ENCODE data around the gene ZNF469.

Gene ZNF469

GRCh38 chr16:88367560-88367959, 15.2 kb upstream of the ZNF469 start:
- no peak for TF ChIP-seq CTCF (IDR thresholded peaks at IDR 0.05; ENCODE audit: unreplicated experiment in 3 of 3)
- Mint-ChIP-seq H3K4me1 (no peaks in the 10 kb centered on the region), H3K36me3 (ENCODE audit: low read depth) (no peaks in the 10 kb centered on the region), H3K4me3 (no peak overlapping the region), H3K27me3 (ENCODE audit: low read depth) (peaks cover 2% of the 10 kb centered on the region), H3K27ac (no peak overlapping the region), H3K9me3 (peaks cover 11% of the 10 kb centered on the region)

- Mint-ChIP-seq H3K27ac (no peak overlapping the region), H3K36me3 (ENCODE audit: low read depth) (no peaks in the 10 kb centered on the region), H3K4me3 (no peak overlapping the region), H3K4me1 (no peaks in the 10 kb centered on the region), H3K27me3 (ENCODE audit: low read depth) (no peaks in the 10 kb centered on the region), H3K9me3 (peaks cover 7% of the 10 kb centered on the region)
- TF ChIP-seq CTCF (IDR thresholded peaks at IDR 0.05; ENCODE audit: unreplicated experiment in 3 of 3) = no peak
These were observed 14.7 kb upstream of the ZNF469 start for GRCh38 chr16:88368036-88368435.

GRCh38 chr16:88368994-88369393, 13.8 kb upstream of the ZNF469 start:
- H3K27me3 Mint-ChIP-seq (ENCODE audit: low read depth) = no peaks in the 10 kb centered on the region
- TF ChIP-seq CTCF (IDR thresholded peaks at IDR 0.05; ENCODE audit: unreplicated experiment in 3 of 3) = no peak

GRCh38 chr16:88369447-88370008, 13.2 kb upstream of the ZNF469 start:
- H3K36me3 Mint-ChIP-seq (ENCODE audit: low read depth) = no peaks in the 10 kb centered on the region

More at GRCh38 chr16:88368994-88369393, 13.8 kb upstream of the ZNF469 start:
- Mint-ChIP-seq H3K9me3 (peaks cover 1% of the 10 kb centered on the region), H3K36me3 (ENCODE audit: low read depth) (no peaks in the 10 kb centered on the region), H3K4me3 (no peak overlapping the region), H3K27ac (no peak overlapping the region), H3K4me1 (peaks cover 1% of the 10 kb centered on the region)

GRCh38 chr16:88370365-88370764, 12.4 kb upstream of the ZNF469 start:
- Mint-ChIP-seq H3K36me3 (ENCODE audit: low read depth) (no peaks in the 10 kb centered on the region), H3K4me3 (no peak overlapping the region), H3K9me3 (no peaks in the 10 kb centered on the region), H3K4me1 (peaks cover 8% of the 10 kb centered on the region), H3K27me3 (ENCODE audit: low read depth) (peaks cover 4% of the 10 kb centered on the region), H3K27ac (no peak overlapping the region)
- TF ChIP-seq CTCF (IDR thresholded peaks at IDR 0.05; ENCODE audit: unreplicated experiment in 3 of 3) = no peak

More at GRCh38 chr16:88369447-88370008, 13.2 kb upstream of the ZNF469 start:
- H3K27me3 Mint-ChIP-seq (ENCODE audit: low read depth) = no peaks in the 10 kb centered on the region
- H3K4me1 Mint-ChIP-seq = peaks cover 7% of the 10 kb centered on the region
- H3K27ac Mint-ChIP-seq = no peak overlapping the region
- no peak for TF ChIP-seq CTCF (IDR thresholded peaks at IDR 0.05; ENCODE audit: unreplicated experiment in 3 of 3)
- no peak overlapping the region for H3K4me3 Mint-ChIP-seq
- H3K9me3 Mint-ChIP-seq = no peaks in the 10 kb centered on the region

- H3K4me3 Mint-ChIP-seq = no peak overlapping the region
- H3K4me1 Mint-ChIP-seq = peaks cover 8% of the 10 kb centered on the region
- H3K9me3 Mint-ChIP-seq = no peaks in the 10 kb centered on the region
- H3K27me3 Mint-ChIP-seq (ENCODE audit: low read depth) = peaks cover 10% of the 10 kb centered on the region
- H3K36me3 Mint-ChIP-seq (ENCODE audit: low read depth) = no peaks in the 10 kb centered on the region
- no peak overlapping the region for H3K27ac Mint-ChIP-seq
- no peak for TF ChIP-seq CTCF (IDR thresholded peaks at IDR 0.05; ENCODE audit: unreplicated experiment in 3 of 3)
These were observed 10.2 kb upstream of the ZNF469 start for GRCh38 chr16:88372522-88372921.
